Large intestine (tissue), 3 donors: Measurements from ENCODE around the gene MAOA. TPM values are rescaled to one million over a fixed set of nuclear protein-coding genes. Genes with fewer than 3 reads are reported as not detected.

Experiments
- DNase-seq, 2 donors: peaks; one replicate each; pipeline versions ENCODE4 v3.0.0 to v3.0.0-alpha.2; 2013
- H3K27ac ChIP-seq: one replicate; pipeline ENCODE4 v1.5.1; 2013; ENCODE audit warnings: low read length
- H3K27me3 ChIP-seq: 2 replicates; pipeline ENCODE4 v1.6.1; 2013; ENCODE audit warnings: low read length; ENCODE audit not compliant: control insufficient read depth, insufficient read depth
- H3K36me3 ChIP-seq: 2 replicates; pipeline ENCODE4 v1.6.1; 2013; ENCODE audit warnings: low read length; ENCODE audit not compliant: control insufficient read depth, insufficient read depth
- H3K4me1 ChIP-seq: one replicate; pipeline ENCODE4 v1.6.1; 2013; ENCODE audit warnings: low read length; ENCODE audit not compliant: control insufficient read depth, insufficient read depth
- H3K4me3 ChIP-seq: one replicate; pipeline ENCODE4 v1.5.1; 2013; ENCODE audit warnings: low read length
- H3K9me3 ChIP-seq: one replicate; pipeline ENCODE4 v1.6.1; 2013; ENCODE audit warnings: mild to moderate bottlenecking, low read depth, low read length, moderate library complexity; ENCODE audit not compliant: control insufficient read depth
- WGBS: methylation state at CpG from one replicate; pipeline ENCODE4 v1.1.5; 2013; ENCODE audit warnings: low lambda C conversion rate; ENCODE audit not compliant: insufficient coverage; 5-methylcytosine and 5-hydroxymethylcytosine counted together
- polyA plus RNA-seq: library from polyadenylated mRNA; unstranded; fragments of 120-200 nt; gene quantifications from one replicate; pipeline ENCODE4 v1.2.1, GENCODE V29; 2013

MAOA gene
- polyA plus RNA-seq, 1 donor: 94.7 TPM

GRCh38 chrX:43745938-43746721, 90.0 kb downstream of the MAOA start:
- Histone ChIP-seq H3K4me1 (peaks cover 24% of the 10 kb centered on the region), H3K27ac (peak overlapping the region; percentile 77), H3K36me3 (peaks cover 20% of the 10 kb centered on the region), H3K4me3 (no peak overlapping the region), H3K27me3 (no peaks in the 10 kb centered on the region), H3K9me3 (no peaks in the 10 kb centered on the region)
- no CpG with 5 or more reads among the region's 6 CpGs for WGBS
- DNase-seq: peak; percentile 10 to 54

- Histone ChIP-seq H3K4me1 (peaks cover 20% of the 10 kb centered on the region), H3K9me3 (no peaks in the 10 kb centered on the region), H3K27ac (peak overlapping the region; percentile 77), H3K4me3 (no peak overlapping the region), H3K36me3 (peaks cover 16% of the 10 kb centered on the region), H3K27me3 (no peaks in the 10 kb centered on the region)
- WGBS: no CpG with 5 or more reads among the region's 2 CpGs
- DNase-seq: peak; percentile 19 to 54
These were observed 91.4 kb downstream of the MAOA start for GRCh38 chrX:43747476-43747875.

GRCh38 chrX:43750248-43750676, 94.2 kb downstream of the MAOA start:
- H3K4me3 ChIP-seq: no peak overlapping the region
- no peaks in the 10 kb centered on the region for H3K27me3 ChIP-seq
- no CpG with 5 or more reads among the region's 6 CpGs for WGBS
- H3K36me3 ChIP-seq: no peaks in the 10 kb centered on the region
- H3K9me3 ChIP-seq: no peaks in the 10 kb centered on the region
- no peak overlapping the region for H3K27ac ChIP-seq
- peak; percentile 51 to 62 for DNase-seq
- peaks cover 19% of the 10 kb centered on the region for H3K4me1 ChIP-seq

GRCh38 chrX:43753637-43754036, 97.5 kb downstream of the MAOA start:
- no CpG with 5 or more reads among the region's 3 CpGs for WGBS
- Histone ChIP-seq H3K9me3 (no peaks in the 10 kb centered on the region), H3K4me1 (no peaks in the 10 kb centered on the region), H3K27me3 (no peaks in the 10 kb centered on the region), H3K4me3 (no peak overlapping the region), H3K36me3 (no peaks in the 10 kb centered on the region), H3K27ac (no peak overlapping the region)
- DNase-seq: no peak

- Histone ChIP-seq H3K27me3 (no peaks in the 10 kb centered on the region), H3K4me1 (no peaks in the 10 kb centered on the region), H3K9me3 (no peaks in the 10 kb centered on the region), H3K4me3 (no peak overlapping the region), H3K36me3 (no peaks in the 10 kb centered on the region), H3K27ac (no peak overlapping the region)
- WGBS: no CpG with 5 or more reads among the region's 5 CpGs
- no peak for DNase-seq
These were observed 100.0 kb downstream of the MAOA start for GRCh38 chrX:43756076-43756475.

- Histone ChIP-seq H3K4me3 (no peak overlapping the region), H3K27me3 (no peaks in the 10 kb centered on the region), H3K36me3 (no peaks in the 10 kb centered on the region), H3K27ac (no peak overlapping the region), H3K9me3 (no peaks in the 10 kb centered on the region), H3K4me1 (no peaks in the 10 kb centered on the region)
- no CpG with 5 or more reads among the region's 7 CpGs for WGBS
- no peak for DNase-seq
These were observed 101.9 kb downstream of the MAOA start for GRCh38 chrX:43758044-43758443.

GRCh38 chrX:43785930-43786591, 130.0 kb downstream of the MAOA start:
- H3K27me3 ChIP-seq: no peaks in the 10 kb centered on the region

More at GRCh38 chrX:43785930-43786591, 130.0 kb downstream of the MAOA start:
- Histone ChIP-seq H3K27ac (peak overlapping the region; percentile 46), H3K4me3 (no peak overlapping the region), H3K9me3 (no peaks in the 10 kb centered on the region), H3K4me1 (peaks cover 10% of the 10 kb centered on the region), H3K36me3 (peaks cover 13% of the 10 kb centered on the region)
- WGBS: 20% methylated on average over 1 of the region's 5 CpGs
- peak; percentile 7 to 56 for DNase-seq

Other genes with a start within 250 kb of the MAOA start
- 130 TPM for gene MAOB, start 226.2 kb downstream of the MAOA start, polyA plus RNA-seq